DND-41 (cell line): ENCODE measurements around the gene ANKRD13B.

ENCODE experiments used
- EZH2 ChIP-seq: IDR thresholded peaks from 3 replicates; pipeline ENCODE4 v1.6.1; 2012; ENCODE audit warnings: borderline replicate concordance, low read depth, mild to moderate bottlenecking, moderate library complexity, low read length, inconsistent platforms; ENCODE audit not compliant: severe bottlenecking
- TF ChIP-seq, protein P1 (sequence below): IDR thresholded peaks from 2 replicates; pipeline ENCODE4 v1.5.1; 2012; ENCODE audit warnings: borderline replicate concordance, low read length, moderate library complexity, mild to moderate bottlenecking; ENCODE audit not compliant: poor library complexity, severe bottlenecking; ENCODE audit errors: extremely low read depth

- TF ChIP-seq, protein P1, sequence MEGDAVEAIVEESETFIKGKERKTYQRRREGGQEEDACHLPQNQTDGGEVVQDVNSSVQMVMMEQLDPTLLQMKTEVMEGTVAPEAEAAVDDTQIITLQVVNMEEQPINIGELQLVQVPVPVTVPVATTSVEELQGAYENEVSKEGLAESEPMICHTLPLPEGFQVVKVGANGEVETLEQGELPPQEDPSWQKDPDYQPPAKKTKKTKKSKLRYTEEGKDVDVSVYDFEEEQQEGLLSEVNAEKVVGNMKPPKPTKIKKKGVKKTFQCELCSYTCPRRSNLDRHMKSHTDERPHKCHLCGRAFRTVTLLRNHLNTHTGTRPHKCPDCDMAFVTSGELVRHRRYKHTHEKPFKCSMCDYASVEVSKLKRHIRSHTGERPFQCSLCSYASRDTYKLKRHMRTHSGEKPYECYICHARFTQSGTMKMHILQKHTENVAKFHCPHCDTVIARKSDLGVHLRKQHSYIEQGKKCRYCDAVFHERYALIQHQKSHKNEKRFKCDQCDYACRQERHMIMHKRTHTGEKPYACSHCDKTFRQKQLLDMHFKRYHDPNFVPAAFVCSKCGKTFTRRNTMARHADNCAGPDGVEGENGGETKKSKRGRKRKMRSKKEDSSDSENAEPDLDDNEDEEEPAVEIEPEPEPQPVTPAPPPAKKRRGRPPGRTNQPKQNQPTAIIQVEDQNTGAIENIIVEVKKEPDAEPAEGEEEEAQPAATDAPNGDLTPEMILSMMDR: no peak
- no peak for TF ChIP-seq EZH2
Observed at GRCh38 chr17:29613856-29614255, 20.9 kb downstream of the ANKRD13B start.
